GM12891 (cell line): ENCODE data around the gene PLSCR5.

Source experiments
- DNase-seq: peaks from one replicate; pipeline ENCODE4 v3.0.0; 2011; ENCODE audit warnings: low spot score; ENCODE audit not compliant: insufficient read length
- FAIRE-seq: peaks from 2 replicates; lab custom pipeline; 2011; peaks lifted over from hg19 to GRCh38; lab: Jason Lieb, UNC
- PAX5 ChIP-seq: IDR thresholded peaks from 2 replicates; pipeline ENCODE4 v1.6.1; 2011; ENCODE audit warnings: low read length, moderate library complexity, mild to moderate bottlenecking; ENCODE audit not compliant: insufficient read depth, severe bottlenecking
- POLR2A ChIP-seq: IDR thresholded peaks from 2 replicates; pipeline ENCODE4 v1.6.1; 2011; ENCODE audit warnings: low read depth, low read length, control low read depth
- POLR2AphosphoS5 ChIP-seq: IDR thresholded peaks from 2 replicates; pipeline ENCODE4 v1.6.1; 2011; ENCODE audit warnings: low read depth, low read length, control low read depth
- POU2F2 ChIP-seq: IDR thresholded peaks from 2 replicates; pipeline ENCODE4 v1.6.1; 2011; ENCODE audit warnings: low read depth, mild to moderate bottlenecking, control low read depth, low read length, moderate library complexity
- SPI1 ChIP-seq: IDR thresholded peaks from 2 replicates; pipeline ENCODE4 v1.6.1; 2011; ENCODE audit warnings: low read depth, low read length, control low read depth
- TAF1 ChIP-seq: IDR thresholded peaks from 2 replicates; pipeline ENCODE4 v1.6.1; 2011; ENCODE audit warnings: low read depth, low read length, control low read depth

The PLSCR5 gene

DNA sequence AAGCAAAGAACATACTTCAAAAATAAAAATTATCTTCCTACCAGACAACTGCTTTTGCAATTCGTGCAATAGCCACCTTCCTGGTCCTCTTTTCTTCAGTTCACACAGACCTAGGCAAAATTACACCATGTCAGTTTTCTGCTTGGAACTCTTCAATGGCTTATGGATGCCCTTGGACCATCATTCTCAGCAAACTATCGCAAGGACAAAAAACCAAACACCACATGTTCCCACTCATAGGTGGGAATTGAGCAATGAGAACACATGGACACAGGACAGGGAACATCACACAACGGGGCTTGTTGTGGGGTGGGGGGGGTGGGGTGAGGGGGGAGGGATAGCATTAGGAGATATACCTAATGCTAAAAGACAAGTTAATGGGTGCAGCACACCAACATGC, 29.2 kb upstream of the PLSCR5 start:
- DNase-seq = no peak
- no peak for TF ChIP-seq POU2F2
- TF ChIP-seq POLR2A = no peak
- TF ChIP-seq PAX5 = no peak
- no peak for TF ChIP-seq SPI1
- no peak for TF ChIP-seq TAF1
- no peak for TF ChIP-seq POLR2AphosphoS5
- no peak for FAIRE-seq

DNA sequence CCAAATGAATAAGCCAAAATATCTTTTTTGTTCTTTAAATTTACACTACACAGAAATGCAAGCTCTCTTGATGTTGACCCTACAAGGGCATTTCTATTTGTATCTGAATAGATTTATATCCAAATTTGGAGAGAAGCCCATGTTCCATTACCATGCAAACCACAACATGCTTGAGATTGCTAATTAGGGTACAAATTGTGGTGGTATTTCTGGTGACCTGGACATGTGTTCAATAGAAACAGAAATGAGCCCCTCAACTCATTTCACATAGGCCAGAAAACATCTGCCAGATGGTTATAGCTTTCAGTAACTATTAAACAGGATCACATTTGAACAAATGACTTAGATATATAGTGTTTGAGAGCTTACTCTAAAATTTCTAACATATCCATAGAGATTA, 23.5 kb upstream of the PLSCR5 start:
- no peak for DNase-seq
- no peak for FAIRE-seq
- no peak for TF ChIP-seq POLR2AphosphoS5
- no peak for TF ChIP-seq POU2F2
- TF ChIP-seq PAX5 = no peak
- TF ChIP-seq TAF1 = no peak
- no peak for TF ChIP-seq SPI1
- no peak for TF ChIP-seq POLR2A

DNA sequence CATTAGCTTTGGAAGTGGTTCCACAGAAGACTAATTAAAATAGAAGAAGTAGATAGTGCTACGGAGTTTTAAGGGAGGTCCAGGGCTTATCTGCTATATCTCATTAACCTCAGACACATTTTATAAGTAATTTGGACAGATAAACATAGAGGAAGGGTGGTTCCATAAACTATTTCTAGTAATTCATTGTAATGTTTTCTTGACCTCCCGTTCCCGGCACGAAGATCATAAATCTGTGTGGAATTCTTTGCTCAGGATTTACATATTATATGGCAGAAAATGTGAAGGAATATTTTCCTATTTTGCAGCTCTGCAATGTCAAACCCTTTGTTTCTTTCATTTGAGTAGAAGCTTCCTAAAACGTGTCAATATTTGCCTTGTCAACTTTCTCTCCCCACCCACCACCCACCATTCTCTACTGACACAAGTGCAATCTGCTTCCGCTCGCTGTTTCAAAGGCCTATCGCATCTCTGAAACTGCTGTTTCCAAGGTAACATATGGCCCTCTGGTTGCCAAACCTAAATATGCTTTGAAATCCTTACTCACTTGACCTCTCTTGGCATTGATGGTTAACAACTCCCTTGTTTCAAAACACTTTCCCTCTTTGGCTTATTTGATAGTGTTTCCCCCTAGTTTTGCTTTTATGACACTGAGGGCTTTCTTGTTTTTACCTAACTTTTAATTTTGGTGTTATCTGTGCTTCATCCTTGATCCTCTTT, 21.4 kb upstream of the PLSCR5 start:
- DNase-seq (no peak), FAIRE-seq (no peak)
- TF ChIP-seq POLR2AphosphoS5 (no peak), TAF1 (no peak), PAX5 (no peak), POU2F2 (no peak), SPI1 (no peak), POLR2A (no peak)

DNA sequence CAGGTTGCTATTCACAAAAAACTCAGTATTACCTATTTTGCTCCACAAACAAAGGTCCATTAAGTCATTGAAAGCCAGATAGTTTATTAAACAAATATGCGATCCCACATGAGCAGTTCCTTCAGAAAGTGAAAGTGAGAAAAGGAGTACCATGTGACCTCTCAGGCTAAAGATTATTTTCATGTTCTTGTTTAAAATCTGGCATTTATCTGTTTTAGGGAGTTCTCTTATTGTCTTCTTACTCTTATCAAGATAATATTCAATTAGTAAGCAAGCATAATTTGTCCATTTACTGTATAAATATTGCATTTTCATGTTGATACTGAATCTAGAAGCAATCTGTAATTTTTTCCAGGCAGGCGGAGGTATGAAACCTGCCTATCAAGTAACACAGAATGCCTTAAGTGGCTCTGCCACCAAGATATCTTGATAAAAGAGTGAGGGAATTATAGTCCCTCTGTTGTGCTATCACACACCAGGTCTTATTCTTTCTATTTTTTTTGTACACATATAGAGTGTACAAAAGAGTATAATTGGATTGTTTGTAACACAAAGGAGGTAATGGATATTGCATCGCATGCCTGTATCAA, 20.1 kb upstream of the PLSCR5 start:
- no peak for DNase-seq
- FAIRE-seq = no peak

DNA sequence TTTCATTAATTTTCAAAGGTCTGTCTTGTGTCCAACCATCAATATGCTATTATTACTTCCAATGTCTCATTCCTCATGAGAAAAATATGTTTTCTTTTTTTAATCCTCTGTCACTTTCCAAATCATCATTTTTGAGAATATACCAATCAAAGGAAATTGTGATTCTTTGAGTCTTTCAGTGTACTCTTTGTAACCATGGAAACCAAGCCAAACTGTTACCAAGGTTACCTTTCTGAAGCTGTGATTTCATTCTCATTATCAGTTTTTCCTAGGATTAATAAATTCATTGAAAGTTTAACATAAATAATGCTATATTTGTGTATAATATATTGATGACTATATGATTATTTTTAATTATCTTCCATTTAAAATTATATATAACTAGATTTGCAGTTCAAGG, 16.6 kb upstream of the PLSCR5 start:
- TF ChIP-seq TAF1 (no peak), POU2F2 (no peak), PAX5 (no peak), SPI1 (no peak), POLR2A (no peak), POLR2AphosphoS5 (no peak)
- FAIRE-seq (no peak), DNase-seq (no peak)

More for the DNA sequence above, 20.1 kb upstream of the PLSCR5 start:
- no peak for TF ChIP-seq POLR2A
- TF ChIP-seq TAF1 = no peak
- TF ChIP-seq POU2F2 = no peak
- TF ChIP-seq PAX5 = no peak
- no peak for TF ChIP-seq POLR2AphosphoS5
- no peak for TF ChIP-seq SPI1

DNA sequence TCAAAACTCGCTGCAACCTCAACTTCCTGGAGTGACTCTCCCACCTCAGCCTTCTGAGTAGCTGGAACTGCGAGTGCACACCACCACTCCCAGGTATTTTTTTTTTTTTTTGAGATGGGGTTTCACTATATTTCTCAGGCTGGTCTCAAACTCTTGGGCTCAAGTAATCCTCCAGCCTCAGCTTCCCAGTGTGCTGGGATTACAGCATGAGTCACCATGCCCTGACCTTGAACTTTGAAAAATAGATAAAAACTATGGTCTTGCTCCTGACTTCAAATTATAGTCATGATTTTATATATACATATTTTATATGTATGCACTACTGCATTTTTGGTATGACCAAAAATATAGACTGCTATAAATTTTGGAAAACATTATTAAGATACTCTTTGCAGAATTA, 6.9 kb upstream of the PLSCR5 start:
- no peak for DNase-seq
- FAIRE-seq = no peak
- TF ChIP-seq POLR2A (no peak), SPI1 (no peak), POLR2AphosphoS5 (no peak), POU2F2 (no peak), TAF1 (no peak), PAX5 (no peak)

DNA sequence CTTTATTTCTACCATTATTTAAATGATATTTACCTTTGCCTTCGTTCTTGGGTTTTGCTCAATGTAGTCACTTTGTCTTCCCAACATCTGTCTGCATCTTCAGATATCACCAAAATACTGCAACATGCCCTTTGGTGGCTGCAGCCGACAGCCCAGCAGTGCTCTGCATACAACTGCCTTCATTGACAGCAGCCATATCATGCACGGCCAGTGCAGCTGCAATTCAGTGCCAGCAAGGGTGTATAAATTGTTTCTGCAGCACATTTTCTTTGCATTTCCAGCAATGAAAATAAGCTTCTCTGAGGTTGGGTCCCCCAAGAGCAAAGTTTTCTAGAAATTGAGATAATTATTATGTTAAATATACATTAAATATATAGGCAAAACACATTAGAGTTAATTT, 6.0 kb upstream of the PLSCR5 start:
- FAIRE-seq (no peak), DNase-seq (no peak)
- TF ChIP-seq POU2F2 (no peak), TAF1 (no peak), POLR2A (no peak), PAX5 (no peak), SPI1 (no peak), POLR2AphosphoS5 (no peak)

DNA sequence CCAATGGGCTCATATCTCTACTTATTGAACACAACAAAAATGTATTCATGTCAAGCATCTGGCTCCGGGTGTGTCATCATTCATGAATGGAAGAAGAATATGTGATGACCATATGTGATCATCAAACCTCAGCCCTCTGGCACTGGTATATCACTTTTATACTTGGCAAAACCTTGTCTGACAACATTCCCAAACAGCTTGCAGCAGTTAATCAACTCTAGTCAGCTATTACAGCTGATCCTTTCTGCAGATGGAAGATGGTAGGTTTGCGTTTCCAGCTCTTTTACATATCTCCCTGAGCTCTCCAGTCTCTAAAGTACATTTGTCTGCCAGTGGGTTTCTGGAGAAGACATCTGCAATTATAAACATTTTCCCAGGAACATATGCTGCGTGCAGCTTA, 6.6 kb downstream of the PLSCR5 start:
- FAIRE-seq (no peak), DNase-seq (no peak)
- no peak for TF ChIP-seq POU2F2
- TF ChIP-seq POLR2AphosphoS5 = no peak
- TF ChIP-seq POLR2A = no peak
- TF ChIP-seq PAX5 = no peak
- TF ChIP-seq TAF1 = no peak
- TF ChIP-seq SPI1 = no peak

DNA sequence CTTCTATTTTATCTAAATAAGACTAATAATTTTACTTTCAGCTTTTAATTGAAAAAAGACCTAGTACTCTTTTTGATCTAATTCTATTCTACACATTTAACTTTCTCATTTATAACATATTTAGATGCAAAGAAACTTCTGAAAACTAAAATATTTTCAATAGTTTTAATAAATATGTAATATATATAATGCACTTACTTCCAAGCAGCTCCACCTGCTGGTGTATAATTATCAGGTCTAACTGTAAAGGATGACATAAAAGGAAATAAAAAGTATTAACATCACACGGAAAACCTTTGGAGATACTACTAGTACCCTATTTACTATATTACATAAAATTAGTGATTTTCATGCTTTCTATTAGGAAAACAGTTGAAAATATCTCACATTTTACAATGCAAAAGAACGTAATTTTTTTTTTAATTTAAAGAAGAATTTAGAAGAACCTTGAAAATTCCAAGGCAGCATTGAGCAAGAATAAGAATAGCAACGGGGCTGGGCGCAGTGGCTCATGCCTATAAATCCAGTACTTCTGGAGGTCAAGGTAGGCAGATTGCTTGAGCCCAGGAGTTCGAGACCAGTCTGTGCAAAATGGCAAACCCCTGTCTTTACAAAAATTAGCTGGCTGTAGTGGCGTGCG, 10.2 kb downstream of the PLSCR5 start:
- no peak for DNase-seq
- no peak for FAIRE-seq
- no peak for TF ChIP-seq POLR2AphosphoS5
- no peak for TF ChIP-seq TAF1
- no peak for TF ChIP-seq SPI1
- TF ChIP-seq PAX5 = no peak
- TF ChIP-seq POLR2A = no peak
- no peak for TF ChIP-seq POU2F2

DNA sequence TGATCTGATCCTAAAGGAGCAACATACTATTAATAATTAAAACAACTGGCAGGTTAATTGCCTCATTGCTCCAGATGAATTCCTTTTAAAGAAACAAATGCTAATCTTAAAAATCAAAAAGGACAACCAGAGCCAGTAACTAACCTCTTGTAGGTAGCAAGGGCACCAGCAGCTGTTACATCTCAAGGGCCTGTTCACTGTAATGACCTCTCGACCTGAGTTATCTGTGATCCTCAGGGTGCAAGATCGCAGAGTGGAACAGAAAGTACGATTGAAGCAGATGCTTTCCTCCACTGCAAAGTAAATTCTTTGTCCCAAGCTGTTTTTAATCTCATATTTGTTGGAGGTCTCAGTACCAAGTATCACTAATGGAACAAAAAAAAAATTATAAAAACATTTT, 11.4 kb downstream of the PLSCR5 start:
- no peak for FAIRE-seq
- DNase-seq = no peak
- no peak for TF ChIP-seq POLR2A
- TF ChIP-seq SPI1 = no peak
- no peak for TF ChIP-seq TAF1
- no peak for TF ChIP-seq POU2F2
- no peak for TF ChIP-seq PAX5
- no peak for TF ChIP-seq POLR2AphosphoS5
